PFSK-1 (cell line): Measurements from ENCODE around the gene RHD.

Source experiments
- POLR2AphosphoS5 ChIP-seq: IDR thresholded peaks from 2 replicates; pipeline ENCODE4 v1.6.1; 2012; ENCODE audit warnings: low read depth, mild to moderate bottlenecking, control low read depth, low read length, moderate library complexity
- TF ChIP-seq, protein P1 (sequence below), 2 experiments: IDR thresholded peaks; 2 replicates each; pipeline versions ENCODE4 v1.6.1 to v1.8.0; 2011 to 2012; ENCODE audit warnings: low read depth in 2 of 2, low read length in 2 of 2, control low read depth in 1 of 2, inconsistent platforms in 1 of 2, mild to moderate bottlenecking in 1 of 2, moderate library complexity in 1 of 2; ENCODE audit not compliant: insufficient read depth in 1 of 2

DNA sequence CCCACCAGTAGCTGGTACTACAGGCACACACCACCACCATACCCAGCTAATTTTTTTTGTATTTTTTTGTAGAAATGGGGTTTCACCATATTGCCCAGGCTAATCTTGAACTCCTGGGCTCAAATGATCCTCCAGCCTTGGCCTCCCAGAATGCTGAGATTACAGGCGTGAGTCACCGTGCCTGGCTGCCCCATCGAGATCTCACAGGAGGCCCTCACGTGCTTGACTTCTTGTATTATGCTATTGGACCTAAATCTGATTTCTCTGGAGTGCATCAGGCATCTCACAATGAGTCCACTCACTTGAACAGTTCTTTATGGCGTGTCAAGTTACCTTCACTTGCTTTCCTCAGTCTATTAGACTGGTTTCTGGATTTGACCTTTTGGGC, 15.7 kb upstream of the RHD start:
- TF ChIP-seq, protein P1, sequence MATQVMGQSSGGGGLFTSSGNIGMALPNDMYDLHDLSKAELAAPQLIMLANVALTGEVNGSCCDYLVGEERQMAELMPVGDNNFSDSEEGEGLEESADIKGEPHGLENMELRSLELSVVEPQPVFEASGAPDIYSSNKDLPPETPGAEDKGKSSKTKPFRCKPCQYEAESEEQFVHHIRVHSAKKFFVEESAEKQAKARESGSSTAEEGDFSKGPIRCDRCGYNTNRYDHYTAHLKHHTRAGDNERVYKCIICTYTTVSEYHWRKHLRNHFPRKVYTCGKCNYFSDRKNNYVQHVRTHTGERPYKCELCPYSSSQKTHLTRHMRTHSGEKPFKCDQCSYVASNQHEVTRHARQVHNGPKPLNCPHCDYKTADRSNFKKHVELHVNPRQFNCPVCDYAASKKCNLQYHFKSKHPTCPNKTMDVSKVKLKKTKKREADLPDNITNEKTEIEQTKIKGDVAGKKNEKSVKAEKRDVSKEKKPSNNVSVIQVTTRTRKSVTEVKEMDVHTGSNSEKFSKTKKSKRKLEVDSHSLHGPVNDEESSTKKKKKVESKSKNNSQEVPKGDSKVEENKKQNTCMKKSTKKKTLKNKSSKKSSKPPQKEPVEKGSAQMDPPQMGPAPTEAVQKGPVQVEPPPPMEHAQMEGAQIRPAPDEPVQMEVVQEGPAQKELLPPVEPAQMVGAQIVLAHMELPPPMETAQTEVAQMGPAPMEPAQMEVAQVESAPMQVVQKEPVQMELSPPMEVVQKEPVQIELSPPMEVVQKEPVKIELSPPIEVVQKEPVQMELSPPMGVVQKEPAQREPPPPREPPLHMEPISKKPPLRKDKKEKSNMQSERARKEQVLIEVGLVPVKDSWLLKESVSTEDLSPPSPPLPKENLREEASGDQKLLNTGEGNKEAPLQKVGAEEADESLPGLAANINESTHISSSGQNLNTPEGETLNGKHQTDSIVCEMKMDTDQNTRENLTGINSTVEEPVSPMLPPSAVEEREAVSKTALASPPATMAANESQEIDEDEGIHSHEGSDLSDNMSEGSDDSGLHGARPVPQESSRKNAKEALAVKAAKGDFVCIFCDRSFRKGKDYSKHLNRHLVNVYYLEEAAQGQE (IDR thresholded peaks at IDR 0.05; ENCODE audit: insufficient read depth in 1 of 2, low read depth in 2 of 2, low read length in 2 of 2): no peak
- no peak for TF ChIP-seq POLR2AphosphoS5
